Measurements from ENCODE around the gene CIAO2B. TPM values are rescaled to one million over a fixed set of nuclear protein-coding genes. Genes with fewer than 3 reads are reported as not detected.
"Not testable (repeated sequence)": the region's sequence is repeated elsewhere in the genome, so short reads cannot be mapped to it uniquely, and the experiment has no call there.

CIAO2B gene
- total and polyA plus RNA-seq, 12 donors: 80.7 to 258 (median 112) TPM

DNA sequence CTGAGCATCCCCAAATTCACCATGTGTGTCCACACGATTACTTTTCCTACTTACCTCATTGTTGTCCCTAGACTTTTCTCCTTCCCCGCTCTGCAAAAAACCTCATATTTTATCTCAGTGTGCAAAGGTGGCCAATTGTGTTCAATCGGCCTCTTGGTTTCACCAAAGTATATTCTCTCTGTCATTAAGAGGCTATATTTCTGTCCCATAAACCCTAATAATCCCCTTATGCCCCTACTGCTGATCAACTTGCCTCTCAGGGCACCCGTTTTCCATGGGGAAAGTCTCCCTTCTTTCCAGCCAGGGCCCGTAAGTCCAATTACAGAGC is 12.7 kb upstream of the CIAO2B start:
- Histone ChIP-seq H3K36me3 (replicated peaks in 1 of 2) (peaks cover 0 to 24% of the 10 kb centered on the region in 2 donors), H3K9me3 (replicated peaks in 1 of 3) (no peaks in the 10 kb centered on the region), H3K27ac (no peak overlapping the region), H3K27me3 (no peaks in the 10 kb centered on the region), H3K4me3 (no peak overlapping the region), H3K4me1 (replicated peaks in 1 of 2) (peaks cover 5% of the 10 kb centered on the region in 2 donors)
- TF ChIP-seq, protein P1, sequence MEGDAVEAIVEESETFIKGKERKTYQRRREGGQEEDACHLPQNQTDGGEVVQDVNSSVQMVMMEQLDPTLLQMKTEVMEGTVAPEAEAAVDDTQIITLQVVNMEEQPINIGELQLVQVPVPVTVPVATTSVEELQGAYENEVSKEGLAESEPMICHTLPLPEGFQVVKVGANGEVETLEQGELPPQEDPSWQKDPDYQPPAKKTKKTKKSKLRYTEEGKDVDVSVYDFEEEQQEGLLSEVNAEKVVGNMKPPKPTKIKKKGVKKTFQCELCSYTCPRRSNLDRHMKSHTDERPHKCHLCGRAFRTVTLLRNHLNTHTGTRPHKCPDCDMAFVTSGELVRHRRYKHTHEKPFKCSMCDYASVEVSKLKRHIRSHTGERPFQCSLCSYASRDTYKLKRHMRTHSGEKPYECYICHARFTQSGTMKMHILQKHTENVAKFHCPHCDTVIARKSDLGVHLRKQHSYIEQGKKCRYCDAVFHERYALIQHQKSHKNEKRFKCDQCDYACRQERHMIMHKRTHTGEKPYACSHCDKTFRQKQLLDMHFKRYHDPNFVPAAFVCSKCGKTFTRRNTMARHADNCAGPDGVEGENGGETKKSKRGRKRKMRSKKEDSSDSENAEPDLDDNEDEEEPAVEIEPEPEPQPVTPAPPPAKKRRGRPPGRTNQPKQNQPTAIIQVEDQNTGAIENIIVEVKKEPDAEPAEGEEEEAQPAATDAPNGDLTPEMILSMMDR (IDR thresholded peaks at IDR 0.05): no peak
- TF ChIP-seq POLR2A (IDR thresholded peaks at IDR 0.05): no peak
- 16 to 34% (median 26%) methylated on average over 5 of the region's 5 CpGs for WGBS, 4 donors
- DNase-seq: no peak
- intact Hi-C loops (cut with DNase I): no loop called here

DNA sequence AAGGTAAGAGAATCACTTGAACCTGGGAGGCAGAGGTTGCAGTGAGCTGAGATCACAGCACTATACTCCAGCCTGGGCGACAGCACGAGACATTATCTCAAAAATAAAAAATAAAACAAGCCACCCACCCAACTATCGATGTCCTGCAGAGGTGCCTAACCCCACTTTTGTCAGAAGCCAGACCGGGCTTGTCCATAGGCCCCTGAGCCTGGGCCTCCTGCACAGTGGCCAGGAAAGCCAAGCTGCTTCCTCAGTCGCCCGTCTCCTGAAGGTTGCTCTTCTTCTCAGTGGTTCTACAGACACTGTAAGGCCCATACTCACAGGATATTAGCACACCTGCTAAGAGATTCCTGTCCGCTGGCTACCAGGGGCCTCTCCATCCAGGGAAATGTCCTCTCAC is 12.3 kb upstream of the CIAO2B start:
- Histone ChIP-seq H3K36me3 (replicated peaks in 1 of 2) (peaks cover 0 to 28% of the 10 kb centered on the region in 2 donors), H3K4me1 (replicated peaks in 1 of 2) (peaks cover 5% of the 10 kb centered on the region in 2 donors), H3K4me3 (no peak overlapping the region), H3K9me3 (replicated peaks in 1 of 3) (no peaks in the 10 kb centered on the region), H3K27ac (no peak overlapping the region), H3K27me3 (no peaks in the 10 kb centered on the region)
- no peak for TF ChIP-seq POLR2A (IDR thresholded peaks at IDR 0.05)
- TF ChIP-seq, protein P1 (IDR thresholded peaks at IDR 0.05): no peak
- 53 to 76% (median 68%) methylated on average over 7 of the region's 7 CpGs for WGBS, 4 donors
- intact Hi-C loops (cut with DNase I): no loop called here
- DNase-seq: no peak

DNA sequence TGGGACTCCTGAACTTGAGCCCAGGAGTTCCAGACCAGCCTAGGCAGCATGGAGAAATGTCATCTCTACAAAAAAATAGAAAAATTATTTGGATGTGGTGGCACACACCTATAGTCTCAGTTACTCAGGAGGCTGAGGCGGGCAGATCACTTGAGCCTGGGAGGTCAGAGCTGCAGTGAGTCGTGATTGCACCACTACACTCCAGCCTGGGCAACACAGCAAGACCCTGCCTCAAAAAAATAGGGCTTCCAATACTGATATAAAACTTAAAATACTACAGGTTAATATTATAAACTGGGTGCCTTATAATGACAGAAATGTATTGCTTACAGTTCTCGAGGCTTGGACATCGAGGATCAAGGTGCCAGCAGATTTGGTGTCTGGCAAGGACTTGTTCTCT is 11.7 kb upstream of the CIAO2B start:
- H3K9me3 ChIP-seq (replicated peaks in 1 of 3): no peaks in the 10 kb centered on the region
- intact Hi-C loops (cut with DNase I): no loop called here
- no peak for TF ChIP-seq POLR2A (IDR thresholded peaks at IDR 0.05)
- TF ChIP-seq, protein P1 (IDR thresholded peaks at IDR 0.05): no peak
- H3K27me3 ChIP-seq: no peaks in the 10 kb centered on the region
- no peak overlapping the region for H3K4me3 ChIP-seq
- H3K27ac ChIP-seq: no peak overlapping the region
- 61 to 79% (median 69%) methylated on average over 4 of the region's 4 CpGs for WGBS, 4 donors
- H3K36me3 ChIP-seq (replicated peaks in 1 of 2): peaks cover 0 to 34% of the 10 kb centered on the region in 2 donors
- peaks cover 5% of the 10 kb centered on the region in 2 donors for H3K4me1 ChIP-seq (replicated peaks in 1 of 2)
- no peak for DNase-seq

DNA sequence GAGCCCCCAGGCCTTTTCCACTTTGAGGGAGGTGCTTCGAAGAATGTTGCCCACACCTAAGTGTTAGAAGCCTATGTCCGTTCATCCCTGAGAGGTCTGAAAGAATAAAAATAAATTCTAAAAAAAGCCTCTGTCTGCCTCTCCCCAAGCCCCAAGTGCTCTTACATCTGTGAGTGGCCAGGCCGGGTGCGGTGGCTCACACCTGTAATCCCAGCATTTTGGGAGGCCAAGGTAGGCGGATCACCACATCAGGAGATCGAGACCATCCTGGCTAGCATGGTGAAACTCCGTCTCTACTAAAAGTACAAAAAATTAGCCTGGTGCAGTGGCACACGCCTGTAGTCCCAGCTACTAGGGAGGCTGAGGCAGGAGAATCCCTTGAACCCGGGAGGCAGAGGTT is 10.8 kb upstream of the CIAO2B start:
- not testable (repeated sequence) for H3K4me3 ChIP-seq; DNase-seq; H3K27me3 ChIP-seq; H3K9me3 ChIP-seq (replicated peaks in 1 of 3); H3K4me1 ChIP-seq (replicated peaks in 1 of 2); H3K27ac ChIP-seq
- 82 to 89% (median 85%) methylated on average over 9 of the region's 9 CpGs for WGBS, 4 donors
- intact Hi-C loops (cut with DNase I): loop anchor here in 1 of 2 donors (5.0 kb wide), 1 partner anchor 48 kb away; no protein-coding TSS in a partner anchor
- H3K36me3 ChIP-seq (replicated peaks in 1 of 2): peaks cover 0 to 43% of the 10 kb centered on the region in 2 donors

DNA sequence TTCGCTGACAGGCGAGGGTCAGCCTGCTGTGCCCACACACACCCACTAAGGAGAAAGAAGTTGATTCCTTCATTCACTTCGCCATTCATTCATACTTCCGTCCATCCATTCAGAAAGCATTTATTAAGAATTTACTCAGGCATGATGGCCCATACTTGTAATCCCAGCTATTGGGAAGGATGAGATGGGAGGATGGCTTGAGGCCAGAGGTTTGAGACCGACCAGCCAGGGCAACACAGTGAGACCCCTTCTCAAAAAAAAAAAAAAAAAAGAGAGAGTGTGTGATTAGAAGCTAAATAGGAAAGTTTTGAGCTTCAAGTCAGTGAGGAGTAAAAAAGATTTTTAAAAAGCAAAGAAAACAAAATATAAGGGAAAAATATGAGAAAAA is 9.8 kb upstream of the CIAO2B start:
- 80 to 95% (median 90%) methylated on average over 5 of the region's 5 CpGs for WGBS, 4 donors
- DNase-seq: no peak
- H3K27me3 ChIP-seq: no peaks in the 10 kb centered on the region
- no peak overlapping the region for H3K4me3 ChIP-seq
- no peaks in the 10 kb centered on the region for H3K9me3 ChIP-seq (replicated peaks in 1 of 3)
- H3K27ac ChIP-seq: no peak overlapping the region
- intact Hi-C loops (cut with DNase I): loop anchor here in 1 of 2 donors (5.0 kb wide), 1 partner anchor 47 kb away; no protein-coding TSS in a partner anchor
- peaks cover 0 to 50% of the 10 kb centered on the region in 2 donors for H3K36me3 ChIP-seq (replicated peaks in 1 of 2)
- TF ChIP-seq POLR2A (IDR thresholded peaks at IDR 0.05): no peak
- TF ChIP-seq, protein P1 (IDR thresholded peaks at IDR 0.05): no peak
- peaks cover 5% of the 10 kb centered on the region in 2 donors for H3K4me1 ChIP-seq (replicated peaks in 1 of 2)

Measured in adrenal gland (tissue), 12 donors.